ENCODE data around the gene GMDS. TPM values are rescaled to one million over a fixed set of nuclear protein-coding genes. Genes with fewer than 3 reads are reported as not detected.

The GMDS gene
- total and polyA plus RNA-seq, 11 donors, result 4.5 to 10.7 (median 7.0) TPM

DNA sequence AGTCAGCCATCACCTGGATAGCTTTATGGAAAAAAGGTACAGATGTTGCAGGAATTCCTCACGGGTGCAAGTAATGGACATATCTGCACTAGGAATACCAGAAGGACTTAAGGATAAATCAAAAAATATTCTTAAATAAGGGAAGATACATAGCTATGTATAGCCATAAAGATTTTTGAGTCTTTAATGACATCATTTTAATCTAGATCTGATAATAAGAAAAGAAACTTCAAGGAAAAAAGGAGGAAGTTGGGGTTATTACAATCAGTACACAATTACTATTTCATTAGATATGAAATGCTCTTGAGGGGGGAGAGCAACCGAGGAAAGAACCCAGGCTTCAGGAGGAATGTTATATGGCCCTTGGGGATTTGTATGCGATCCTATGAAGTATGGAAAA, 525.5 kb downstream of the GMDS start:
- TF ChIP-seq POLR2A (IDR thresholded peaks at IDR 0.05), result no peak
- TF ChIP-seq, protein P1, sequence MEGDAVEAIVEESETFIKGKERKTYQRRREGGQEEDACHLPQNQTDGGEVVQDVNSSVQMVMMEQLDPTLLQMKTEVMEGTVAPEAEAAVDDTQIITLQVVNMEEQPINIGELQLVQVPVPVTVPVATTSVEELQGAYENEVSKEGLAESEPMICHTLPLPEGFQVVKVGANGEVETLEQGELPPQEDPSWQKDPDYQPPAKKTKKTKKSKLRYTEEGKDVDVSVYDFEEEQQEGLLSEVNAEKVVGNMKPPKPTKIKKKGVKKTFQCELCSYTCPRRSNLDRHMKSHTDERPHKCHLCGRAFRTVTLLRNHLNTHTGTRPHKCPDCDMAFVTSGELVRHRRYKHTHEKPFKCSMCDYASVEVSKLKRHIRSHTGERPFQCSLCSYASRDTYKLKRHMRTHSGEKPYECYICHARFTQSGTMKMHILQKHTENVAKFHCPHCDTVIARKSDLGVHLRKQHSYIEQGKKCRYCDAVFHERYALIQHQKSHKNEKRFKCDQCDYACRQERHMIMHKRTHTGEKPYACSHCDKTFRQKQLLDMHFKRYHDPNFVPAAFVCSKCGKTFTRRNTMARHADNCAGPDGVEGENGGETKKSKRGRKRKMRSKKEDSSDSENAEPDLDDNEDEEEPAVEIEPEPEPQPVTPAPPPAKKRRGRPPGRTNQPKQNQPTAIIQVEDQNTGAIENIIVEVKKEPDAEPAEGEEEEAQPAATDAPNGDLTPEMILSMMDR (IDR thresholded peaks at IDR 0.05), result no peak
- ATAC-seq, result no peak
- intact Hi-C loops (cut with DNase I), result loop anchor here in 1 of 10 donors (5.0 kb wide), 1 partner anchor 33 kb away; no protein-coding TSS in a partner anchor
- WGBS, 4 donors, result 68 to 73% (median 72%) methylated on average over 3 of the region's 3 CpGs
- Histone ChIP-seq H3K27me3 (no peaks in the 10 kb centered on the region), H3K4me3 (no peak overlapping the region), H3K4me1 (peaks cover 0 to 15% (median 4%) of the 10 kb centered on the region in 12 donors), H3K9me3 (no peaks in the 10 kb centered on the region), H3K27ac (no peak overlapping the region), H3K36me3 (no peaks in the 10 kb centered on the region)
- DNase-seq, result no peak

GRCh38 chr6:1716868-1717267, 528.5 kb downstream of the GMDS start:
- H3K4me1 ChIP-seq, result peaks cover 0 to 8% (median 0%) of the 10 kb centered on the region in 12 donors
- H3K27ac ChIP-seq, result no peak overlapping the region
- H3K9me3 ChIP-seq, result no peaks in the 10 kb centered on the region
- no peak for TF ChIP-seq POLR2A (IDR thresholded peaks at IDR 0.05)
- TF ChIP-seq, protein P1 (IDR thresholded peaks at IDR 0.05), result no peak
- intact Hi-C loops (cut with DNase I), result no loop called here
- DNase-seq, result no peak
- H3K27me3 ChIP-seq, result no peaks in the 10 kb centered on the region
- WGBS, 4 donors, result 74 to 87% (median 80%) methylated on average over 5 of the region's 5 CpGs
- no peak overlapping the region for H3K4me3 ChIP-seq
- no peak for ATAC-seq
- H3K36me3 ChIP-seq, result no peaks in the 10 kb centered on the region

- Histone ChIP-seq H3K4me3 (no peak overlapping the region), H3K27ac (no peak overlapping the region), H3K27me3 (no peaks in the 10 kb centered on the region), H3K4me1 (peaks cover 0 to 8% (median 0%) of the 10 kb centered on the region in 12 donors), H3K36me3 (no peaks in the 10 kb centered on the region), H3K9me3 (no peaks in the 10 kb centered on the region)
- ATAC-seq (no peak), DNase-seq (no peak)
- 71 to 97% (median 92%) methylated on average over 5 of the region's 5 CpGs for WGBS, 4 donors
- TF ChIP-seq, protein P1 (IDR thresholded peaks at IDR 0.05), result no peak
- TF ChIP-seq POLR2A (IDR thresholded peaks at IDR 0.05), result no peak
- intact Hi-C loops (cut with DNase I), result no loop called here
Observed at GRCh38 chr6:1716396-1716795, 529.0 kb downstream of the GMDS start.

GRCh38 chr6:1715336-1715735, 530.1 kb downstream of the GMDS start:
- no peak for DNase-seq
- ATAC-seq, result no peak
- no peak for TF ChIP-seq POLR2A (IDR thresholded peaks at IDR 0.05)
- TF ChIP-seq, protein P1 (IDR thresholded peaks at IDR 0.05), result no peak
- Histone ChIP-seq H3K9me3 (no peaks in the 10 kb centered on the region), H3K4me1 (no peaks in the 10 kb centered on the region), H3K27ac (no peak overlapping the region), H3K4me3 (no peak overlapping the region), H3K27me3 (no peaks in the 10 kb centered on the region), H3K36me3 (no peaks in the 10 kb centered on the region)
- 82 to 91% (median 88%) methylated on average over 4 of the region's 4 CpGs for WGBS, 4 donors
- intact Hi-C loops (cut with DNase I), result no loop called here

Measured in heart left ventricle (tissue), 16 donors.